Ovary (tissue), 3 donors: ENCODE measurements around the gene APBA2.

Experiments used
- EP300 ChIP-seq: sonication (generic); formaldehyde crosslinking; IDR thresholded peaks from one replicate; pipeline ENCODE4 v1.6.1; 2017; ENCODE audit warnings: antibody characterized with exemption
- POLR2A ChIP-seq: fragments of 450-650 bp; IDR thresholded peaks from one replicate; pipeline ENCODE4 v1.6.1; 2017; ENCODE audit warnings: antibody characterized with exemption, mild to moderate bottlenecking, moderate library complexity
- TF ChIP-seq, protein P1 (sequence below), 3 donors: fragments of 450-650 bp in 2 of 3; fragments of 200-600 bp in 1 of 3; IDR thresholded peaks; one replicate each; pipeline versions ENCODE4 v1.5.1 to v1.8.0; 2016 to 2022; ENCODE audit warnings: antibody characterized with exemption in 3 of 3, mild to moderate bottlenecking in 1 of 3
- donor health status: DM: no; HTN: no; CAD: no.

DNA sequence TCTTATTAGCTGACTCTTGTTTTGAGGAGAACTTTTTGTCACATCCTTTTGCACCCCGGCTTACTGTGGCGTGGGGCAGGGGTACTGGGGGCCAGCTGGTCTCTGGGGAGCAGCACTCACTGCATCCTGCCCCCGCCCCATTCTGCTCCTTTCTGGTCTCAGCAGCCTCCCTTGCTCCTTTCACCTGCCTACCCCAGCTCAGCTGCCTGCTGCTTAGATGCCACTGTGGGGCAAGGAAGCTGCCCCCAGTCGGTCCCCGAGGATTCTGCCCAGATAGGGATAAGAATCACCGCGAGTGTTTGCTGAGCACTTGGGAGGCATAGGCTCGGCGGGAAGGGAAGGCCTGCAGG is 32.0 kb downstream of the APBA2 start:
- TF ChIP-seq POLR2A: no peak
- TF ChIP-seq, protein P1, sequence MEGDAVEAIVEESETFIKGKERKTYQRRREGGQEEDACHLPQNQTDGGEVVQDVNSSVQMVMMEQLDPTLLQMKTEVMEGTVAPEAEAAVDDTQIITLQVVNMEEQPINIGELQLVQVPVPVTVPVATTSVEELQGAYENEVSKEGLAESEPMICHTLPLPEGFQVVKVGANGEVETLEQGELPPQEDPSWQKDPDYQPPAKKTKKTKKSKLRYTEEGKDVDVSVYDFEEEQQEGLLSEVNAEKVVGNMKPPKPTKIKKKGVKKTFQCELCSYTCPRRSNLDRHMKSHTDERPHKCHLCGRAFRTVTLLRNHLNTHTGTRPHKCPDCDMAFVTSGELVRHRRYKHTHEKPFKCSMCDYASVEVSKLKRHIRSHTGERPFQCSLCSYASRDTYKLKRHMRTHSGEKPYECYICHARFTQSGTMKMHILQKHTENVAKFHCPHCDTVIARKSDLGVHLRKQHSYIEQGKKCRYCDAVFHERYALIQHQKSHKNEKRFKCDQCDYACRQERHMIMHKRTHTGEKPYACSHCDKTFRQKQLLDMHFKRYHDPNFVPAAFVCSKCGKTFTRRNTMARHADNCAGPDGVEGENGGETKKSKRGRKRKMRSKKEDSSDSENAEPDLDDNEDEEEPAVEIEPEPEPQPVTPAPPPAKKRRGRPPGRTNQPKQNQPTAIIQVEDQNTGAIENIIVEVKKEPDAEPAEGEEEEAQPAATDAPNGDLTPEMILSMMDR (IDR thresholded peaks at IDR 0.05): no peak
- TF ChIP-seq EP300: no peak
